ENCODE results near the gene RNF141. TPM values are rescaled to one million over a fixed set of nuclear protein-coding genes. Genes with fewer than 3 reads are reported as not detected.

RNF141 gene
- total RNA-seq, 1 experiment from 2014 or later, result 23.2 TPM

GRCh38 chr11:10514709-10515108, 26.3 kb downstream of the RNF141 start:
- no peak for DNase-seq (ENCODE audit: low spot score)
- ChIA-PET CTCF (interaction anchor here (1.1 to 1.4 kb wide), 2 partner anchors 26 to 220 kb away, joined by 3 to 4 read pairs; no protein-coding TSS in a partner anchor), POLR2A (no interaction called here)
- H3K27me3 Mint-ChIP-seq (ENCODE audit: low read depth), result peaks cover 9% of the 10 kb centered on the region
- no peak for TF ChIP-seq TCF7 (CRISPR knock-in tag; IDR thresholded peaks at IDR 0.05; ENCODE audit: low read depth)
- no peak for TF ChIP-seq RORB (CRISPR knock-in tag; IDR thresholded peaks at IDR 0.05)
- no peak for TF ChIP-seq NFYB (CRISPR knock-in tag; conservative IDR thresholded peaks at IDR 0.05; ENCODE audit: low read depth)
- no peak for TF ChIP-seq NR3C1 (CRISPR knock-in tag; conservative IDR thresholded peaks at IDR 0.05; ENCODE audit: low read depth)
- no peak for TF ChIP-seq CREM (CRISPR knock-in tag; IDR thresholded peaks at IDR 0.05)
- no peak for TF ChIP-seq OVOL2 (CRISPR knock-in tag; IDR thresholded peaks at IDR 0.05; ENCODE audit: borderline replicate concordance)
- no peak for TF ChIP-seq E2F4 (CRISPR knock-in tag; IDR thresholded peaks at IDR 0.05; ENCODE audit: borderline replicate concordance, low read depth)
- TF ChIP-seq IRF2 (CRISPR knock-in tag; IDR thresholded peaks at IDR 0.05; ENCODE audit: borderline replicate concordance, low read depth), result no peak
- no peak for TF ChIP-seq HMGA2 (CRISPR knock-in tag; IDR thresholded peaks at IDR 0.05)
- no peak for TF ChIP-seq USF1 (CRISPR knock-in tag; IDR thresholded peaks at IDR 0.05)
- TF ChIP-seq ZBTB21 (CRISPR knock-in tag; IDR thresholded peaks at IDR 0.05; ENCODE audit: borderline replicate concordance), result no peak
- TF ChIP-seq ZNF121 (CRISPR knock-in tag; IDR thresholded peaks at IDR 0.05), result no peak
- TF ChIP-seq ERG (CRISPR knock-in tag; IDR thresholded peaks at IDR 0.05), result no peak
- H3K27ac Mint-ChIP-seq, result no peak overlapping the region
- no peak for ATAC-seq
- no peaks in the 10 kb centered on the region; the same call in 1 of the 2 replicates for H3K4me1 Mint-ChIP-seq
- no peak overlapping the region for H3K4me3 Mint-ChIP-seq
- no peaks in the 10 kb centered on the region for H3K36me3 Mint-ChIP-seq
- no peaks in the 10 kb centered on the region for H3K9me3 Mint-ChIP-seq

- POLR2A ChIA-PET, result no interaction called here
- no peak for ATAC-seq
- CTCF ChIA-PET, result interaction anchor here (1.1 to 1.4 kb wide), 2 partner anchors 26 to 221 kb away, joined by 3 to 4 read pairs; no protein-coding TSS in a partner anchor
- Mint-ChIP-seq H3K27ac (no peak overlapping the region), H3K27me3 (ENCODE audit: low read depth) (peaks cover 9% of the 10 kb centered on the region), H3K36me3 (no peaks in the 10 kb centered on the region), H3K4me3 (no peak overlapping the region), H3K9me3 (no peaks in the 10 kb centered on the region), H3K4me1 (no peaks in the 10 kb centered on the region; the same call in 1 of the 2 replicates)
- no peak for DNase-seq (ENCODE audit: low spot score)
- TF ChIP-seq ZNF532 (CRISPR knock-in tag; IDR thresholded peaks at IDR 0.05; ENCODE audit: borderline replicate concordance) (no peak), PRRX2 (CRISPR knock-in tag; IDR thresholded peaks at IDR 0.05) (no peak), HMGXB4 (CRISPR knock-in tag; IDR thresholded peaks at IDR 0.05) (no peak), E2F1 (CRISPR knock-in tag; IDR thresholded peaks at IDR 0.05) (no peak), PREB (CRISPR knock-in tag; IDR thresholded peaks at IDR 0.05; ENCODE audit: borderline replicate concordance) (no peak), ELF4 (CRISPR knock-in tag; IDR thresholded peaks at IDR 0.05; ENCODE audit: low read depth) (no peak), ZNF425 (CRISPR knock-in tag; conservative IDR thresholded peaks at IDR 0.05) (no peak)
Observed at GRCh38 chr11:10514202-10514601, 26.8 kb downstream of the RNF141 start.

All from WTC11 (cell line).